GM10847 (cell line): ENCODE measurements around the gene SLC35F6.

Experiments used
- POLR2A ChIP-seq: IDR thresholded peaks from 2 replicates; pipeline ENCODE4 v1.6.1; 2011; ENCODE audit not compliant: insufficient read length; ENCODE audit errors: extremely low read depth

Gene SLC35F6

DNA sequence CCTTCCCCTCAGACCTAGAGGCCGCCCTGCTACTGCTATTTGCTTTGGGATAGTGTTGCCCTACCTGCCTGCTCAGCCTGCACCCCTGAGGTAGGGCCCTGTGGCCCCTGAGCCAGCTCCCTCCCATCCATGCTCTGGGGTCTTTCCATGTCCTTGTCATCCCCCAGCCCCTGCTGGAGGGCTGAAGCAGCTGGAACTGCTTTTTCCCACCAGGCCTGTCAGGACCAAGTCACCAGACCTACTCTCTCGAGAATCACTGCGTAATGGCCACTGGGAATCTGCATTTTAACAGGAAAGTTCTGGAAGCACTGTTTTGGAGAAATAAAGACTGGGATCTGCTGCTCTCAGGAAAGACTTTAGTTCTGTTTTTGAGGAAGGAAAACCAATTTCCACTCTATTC, 20.2 kb upstream of the SLC35F6 start:
- no peak for TF ChIP-seq POLR2A

DNA sequence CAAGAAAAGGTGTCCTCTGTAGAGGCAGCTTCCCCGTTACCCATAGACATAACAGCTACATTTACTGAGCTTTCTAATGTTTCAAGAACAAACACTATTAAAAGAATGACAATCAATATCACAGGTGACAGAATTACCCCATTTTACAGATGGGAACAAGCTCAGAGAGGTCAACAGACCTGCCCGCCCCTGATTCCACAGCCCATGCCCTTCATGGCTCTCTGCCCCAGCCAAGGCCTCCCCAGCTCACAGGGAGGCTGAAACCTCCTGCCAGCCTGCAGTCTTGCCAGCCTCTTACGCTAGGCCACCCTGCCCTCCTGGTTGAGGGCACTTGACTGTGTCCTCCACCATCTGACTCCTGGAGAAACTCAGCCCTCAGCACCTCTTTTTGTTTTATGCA, 19.1 kb upstream of the SLC35F6 start:
- TF ChIP-seq POLR2A: no peak

DNA sequence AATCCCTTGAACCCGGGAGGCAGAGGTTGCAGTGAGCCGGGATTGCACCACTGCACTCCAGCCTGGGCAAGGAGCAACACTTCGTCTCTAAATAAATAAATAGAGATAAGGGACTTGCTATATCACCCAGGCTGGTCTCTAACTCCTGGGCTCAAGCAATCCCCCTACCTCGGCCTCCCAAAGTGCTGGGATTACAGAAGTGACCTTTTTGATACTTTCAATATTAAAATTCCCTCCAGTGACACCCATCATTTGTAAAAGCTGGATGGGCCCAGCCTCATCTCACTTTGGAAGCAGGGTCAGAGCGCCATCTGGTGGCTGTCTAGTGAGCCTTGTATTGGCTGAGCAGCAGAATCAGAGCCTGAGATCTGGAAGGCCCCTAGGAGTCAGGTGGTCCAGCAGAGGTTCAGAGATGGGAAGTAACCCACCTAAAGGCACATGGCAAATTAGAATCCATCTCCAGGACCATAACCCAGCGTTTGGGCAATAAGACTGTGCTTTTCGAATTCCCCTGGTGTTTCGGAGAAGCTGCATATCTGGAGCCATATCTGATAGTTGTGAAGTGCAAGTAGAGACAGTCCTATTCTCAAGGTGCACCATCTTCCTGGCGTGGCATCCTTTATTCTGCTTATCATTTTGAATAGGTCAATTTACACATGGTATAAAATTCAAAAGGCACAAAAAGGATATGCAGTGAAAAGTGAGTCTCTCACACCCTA, 18.3 kb upstream of the SLC35F6 start:
- no peak for TF ChIP-seq POLR2A

DNA sequence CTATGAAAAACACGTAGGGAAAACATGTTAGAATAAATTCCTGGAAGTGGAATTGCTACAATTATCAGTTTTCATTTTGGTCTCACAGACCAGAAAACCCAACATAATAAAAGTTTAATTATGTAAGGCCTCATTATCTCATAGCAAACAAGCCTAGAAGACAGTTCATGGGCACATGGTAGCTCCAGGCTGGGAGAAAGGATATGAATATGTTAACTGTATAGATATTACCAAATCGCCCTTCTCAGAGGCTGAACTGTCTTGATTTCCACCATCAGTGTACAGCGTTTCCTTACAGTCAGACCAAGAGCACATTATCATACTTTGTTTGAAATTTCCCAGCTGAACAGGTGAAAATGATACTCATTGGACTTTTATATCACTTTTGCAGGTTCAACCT, 17.1 kb upstream of the SLC35F6 start:
- TF ChIP-seq POLR2A: no peak

DNA sequence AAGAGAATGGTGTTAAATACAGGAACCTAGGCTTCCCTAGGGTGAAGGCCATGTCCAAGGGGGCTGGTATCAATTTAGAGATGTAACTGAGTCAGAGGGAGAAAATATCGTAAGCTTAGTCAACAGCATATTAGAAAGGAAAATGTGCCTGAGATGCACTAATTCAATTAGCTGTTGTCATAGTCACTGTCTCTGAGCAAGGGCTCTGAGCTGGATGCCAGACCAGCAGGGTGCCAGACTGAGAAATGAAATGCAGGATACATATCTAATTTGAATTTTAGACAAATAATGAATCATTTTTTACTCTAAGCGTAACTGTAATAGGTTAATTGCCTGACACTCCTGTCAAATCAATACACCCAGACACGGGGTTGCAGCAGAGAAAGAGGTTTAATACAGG, 11.4 kb upstream of the SLC35F6 start:
- TF ChIP-seq POLR2A: no peak

DNA sequence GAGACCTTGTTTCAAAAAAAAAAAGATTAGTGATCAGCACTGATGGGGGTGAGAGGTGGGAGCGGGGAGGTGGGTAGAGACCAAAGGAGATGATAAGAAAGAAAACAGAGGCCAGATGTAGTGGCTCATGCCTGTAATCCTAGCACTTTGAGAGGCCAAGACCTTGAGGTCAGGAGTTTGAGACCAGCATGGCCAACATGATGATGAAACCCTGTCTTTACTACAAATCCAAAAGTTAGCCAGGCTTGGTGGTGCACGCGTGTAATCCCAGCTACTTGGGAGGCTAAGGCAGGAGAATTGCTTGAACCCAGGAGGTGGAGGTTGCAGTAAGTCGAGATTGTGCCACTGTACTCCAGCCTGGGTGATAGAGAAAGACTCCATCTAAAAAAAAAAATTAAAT, 9.5 kb upstream of the SLC35F6 start:
- no peak for TF ChIP-seq POLR2A

DNA sequence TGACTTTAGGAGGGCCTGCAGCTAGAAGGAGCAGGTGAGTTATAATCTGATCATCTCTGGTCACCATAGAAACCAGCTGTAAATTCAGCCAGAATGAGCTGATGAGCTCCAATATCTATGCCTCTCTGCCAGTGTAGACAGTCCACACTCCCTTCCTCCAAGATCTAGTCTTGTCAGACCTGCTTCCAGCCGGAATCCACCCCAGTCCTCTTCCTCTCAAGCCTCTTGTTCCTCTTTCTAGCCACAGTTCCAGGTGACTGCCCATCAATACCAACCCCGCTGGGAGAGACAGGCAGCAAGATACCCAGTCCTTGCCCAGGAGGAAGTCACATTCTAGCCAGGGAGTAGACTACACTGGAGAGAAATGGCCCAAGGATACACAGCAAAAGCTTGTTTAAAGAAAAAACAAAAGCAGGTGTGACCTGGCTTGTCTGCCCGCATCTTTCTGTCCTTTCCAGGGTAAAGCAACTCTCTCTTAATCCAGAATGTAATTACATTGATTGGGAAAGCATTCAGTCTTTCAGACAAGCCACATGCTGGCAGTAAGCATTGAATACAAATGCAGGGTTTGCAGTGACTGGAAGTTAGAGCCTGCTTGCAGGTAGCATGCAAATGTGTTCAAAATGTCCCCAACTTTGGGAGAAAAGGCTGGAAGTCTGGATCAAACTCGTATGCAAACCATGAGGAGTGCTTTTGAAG, 9.0 kb upstream of the SLC35F6 start:
- TF ChIP-seq POLR2A: no peak

DNA sequence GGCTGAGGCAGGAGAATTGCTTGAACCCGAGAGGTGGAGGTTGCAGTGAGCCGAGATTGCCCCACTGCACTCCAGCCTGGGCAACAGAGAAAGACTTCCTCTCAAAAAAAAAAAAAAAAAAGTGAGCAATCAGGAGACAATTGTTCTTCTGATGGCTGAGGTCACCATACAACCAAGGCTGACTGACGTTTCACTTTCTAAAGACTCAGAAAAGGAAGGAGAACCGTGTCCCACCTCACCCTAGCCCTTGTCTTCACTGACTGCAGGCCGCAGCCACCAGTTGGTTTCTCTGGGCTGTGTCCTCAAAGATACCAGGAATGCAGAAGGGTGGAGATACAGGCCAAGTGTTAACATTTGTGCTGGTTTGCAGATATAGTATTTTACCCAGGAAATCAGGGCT, 7.7 kb upstream of the SLC35F6 start:
- no peak for TF ChIP-seq POLR2A

DNA sequence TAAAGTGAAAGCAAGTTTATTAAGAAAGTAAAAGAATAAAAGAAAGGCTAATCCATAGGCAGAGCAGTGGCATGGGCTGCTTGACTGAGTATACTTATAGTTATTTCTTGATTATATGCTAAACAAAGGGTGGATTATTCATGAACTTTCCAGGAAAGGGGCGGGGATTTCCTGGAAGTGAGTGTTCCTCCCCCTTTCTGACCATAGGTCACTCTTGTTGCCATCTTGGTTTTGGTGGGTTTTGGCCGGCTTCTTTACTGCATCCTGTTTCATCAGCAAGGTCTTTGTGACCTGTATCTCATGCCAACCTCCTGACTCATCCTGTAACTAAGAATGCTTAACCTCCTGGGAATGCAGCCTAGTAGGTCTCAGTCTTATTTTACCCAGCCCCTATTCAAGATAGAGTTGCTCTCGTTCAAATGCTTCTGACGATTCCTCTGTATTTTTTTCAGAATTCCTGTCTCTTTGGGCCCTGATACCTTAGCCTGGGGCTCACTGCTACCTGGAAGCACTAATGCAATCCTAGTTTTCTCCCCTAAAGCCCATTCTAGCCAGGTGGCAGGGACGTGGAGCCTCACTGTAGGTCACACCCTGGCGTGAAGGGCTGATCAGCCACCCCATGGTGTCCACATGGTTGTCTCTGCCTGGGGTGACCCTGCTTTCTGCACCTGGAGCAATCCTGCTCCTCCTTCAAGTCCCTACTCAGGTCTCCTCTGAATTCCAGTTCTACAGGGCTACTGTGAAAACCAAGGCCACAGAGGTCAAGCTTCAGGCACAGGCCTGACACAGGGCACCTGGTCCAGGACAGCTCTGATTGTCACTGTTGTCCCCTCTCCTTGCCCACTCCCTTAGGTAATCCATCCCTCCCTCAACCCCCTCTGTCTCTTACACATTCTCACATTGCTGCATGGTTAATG, 6.0 kb upstream of the SLC35F6 start:
- TF ChIP-seq POLR2A: no peak

GRCh38 chr2:26758790-26759321, 5.2 kb upstream of the SLC35F6 start:
- TF ChIP-seq POLR2A: no peak

- TF ChIP-seq POLR2A: no peak
These were observed 4.2 kb upstream of the SLC35F6 start for GRCh38 chr2:26759845-26760244.

DNA sequence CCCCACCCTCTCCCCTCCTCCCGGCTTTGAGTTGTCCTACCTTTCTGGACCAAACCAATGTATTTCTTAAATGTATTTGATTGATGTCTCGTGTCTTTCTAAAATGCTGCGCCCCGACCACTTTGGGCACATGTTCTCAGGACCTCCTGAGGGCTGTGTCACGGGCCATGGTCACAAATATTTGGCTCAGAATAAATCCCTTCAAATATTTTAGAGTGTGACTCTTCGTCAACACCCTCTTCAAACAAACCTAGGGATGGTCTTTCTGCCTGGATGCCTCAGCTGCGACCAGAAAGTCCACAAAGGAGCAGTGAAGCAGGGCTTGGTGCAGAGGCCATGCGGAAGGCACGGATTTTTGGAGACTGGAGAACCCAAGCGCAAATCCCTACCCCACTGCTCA, 1.1 kb upstream of the SLC35F6 start:
- TF ChIP-seq POLR2A: no peak

GRCh38 chr2:26764906-26765305, 822 bp downstream of the SLC35F6 start:
- TF ChIP-seq POLR2A: no peak

- TF ChIP-seq POLR2A: no peak
These were observed 1.6 kb downstream of the SLC35F6 start for GRCh38 chr2:26765475-26766200.

DNA sequence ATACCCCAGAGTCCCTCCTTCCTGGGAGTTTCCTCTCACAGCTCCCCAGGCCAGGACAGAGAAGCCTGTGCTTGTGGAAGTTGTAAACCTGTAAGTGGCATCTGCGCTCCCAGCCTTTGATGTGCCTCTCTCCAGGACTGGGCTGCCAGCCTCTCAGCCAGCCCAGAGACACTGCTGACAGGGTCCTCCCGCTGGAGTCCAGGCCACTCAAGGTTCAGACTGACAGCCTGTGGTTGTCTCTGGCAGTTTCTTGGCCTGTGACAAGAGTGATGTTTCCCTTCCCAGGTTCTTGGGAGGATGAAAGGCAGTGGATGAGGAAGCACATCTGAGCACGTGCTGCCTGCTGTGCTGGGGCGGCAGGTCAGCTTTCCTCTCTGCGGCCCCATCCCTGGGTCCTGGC, 3.0 kb downstream of the SLC35F6 start:
- TF ChIP-seq POLR2A: no peak
